Pons (tissue), 1 donor: ENCODE data around the gene TTC32.

Experiments used
- DNase-seq: peaks from one replicate; pipeline ENCODE4 v3.0.0-alpha.2; 2016; ENCODE audit warnings: low spot score

TTC32 gene

GRCh38 chr2:19850056-19851050, 51.4 kb downstream of the TTC32 start:
- DNase-seq: no peak

- DNase-seq: no peak
Measured at GRCh38 chr2:19848952-19849351, 52.8 kb downstream of the TTC32 start.

- DNase-seq: no peak
Measured at GRCh38 chr2:19848029-19848750, 53.6 kb downstream of the TTC32 start.

- DNase-seq: no peak
Measured at GRCh38 chr2:19847486-19847885, 54.3 kb downstream of the TTC32 start.
